LNCaP clone FGC (cell line): Measurements from ENCODE around the gene TMPRSS9.
"Not testable (repeated sequence)": the region's sequence is repeated elsewhere in the genome, so short reads cannot be mapped to it uniquely, and the experiment has no call there.

ENCODE experiments used
- DNase-seq: peaks from one replicate; pipeline ENCODE4 v3.0.0-alpha.2; 2011; ENCODE audit warnings: low read depth
- H3K4me3 ChIP-seq: 2 replicates; pipeline ENCODE4 v1.5.1; 2011; ENCODE audit warnings: mild to moderate bottlenecking, low read depth, low read length, control low read depth
- CTCF ChIP-seq: IDR thresholded peaks from 2 replicates; pipeline ENCODE4 v1.5.1; 2012; ENCODE audit warnings: mild to moderate bottlenecking; ENCODE audit not compliant: control insufficient read depth, insufficient read depth; ENCODE audit errors: extremely low read depth

Gene TMPRSS9

DNA sequence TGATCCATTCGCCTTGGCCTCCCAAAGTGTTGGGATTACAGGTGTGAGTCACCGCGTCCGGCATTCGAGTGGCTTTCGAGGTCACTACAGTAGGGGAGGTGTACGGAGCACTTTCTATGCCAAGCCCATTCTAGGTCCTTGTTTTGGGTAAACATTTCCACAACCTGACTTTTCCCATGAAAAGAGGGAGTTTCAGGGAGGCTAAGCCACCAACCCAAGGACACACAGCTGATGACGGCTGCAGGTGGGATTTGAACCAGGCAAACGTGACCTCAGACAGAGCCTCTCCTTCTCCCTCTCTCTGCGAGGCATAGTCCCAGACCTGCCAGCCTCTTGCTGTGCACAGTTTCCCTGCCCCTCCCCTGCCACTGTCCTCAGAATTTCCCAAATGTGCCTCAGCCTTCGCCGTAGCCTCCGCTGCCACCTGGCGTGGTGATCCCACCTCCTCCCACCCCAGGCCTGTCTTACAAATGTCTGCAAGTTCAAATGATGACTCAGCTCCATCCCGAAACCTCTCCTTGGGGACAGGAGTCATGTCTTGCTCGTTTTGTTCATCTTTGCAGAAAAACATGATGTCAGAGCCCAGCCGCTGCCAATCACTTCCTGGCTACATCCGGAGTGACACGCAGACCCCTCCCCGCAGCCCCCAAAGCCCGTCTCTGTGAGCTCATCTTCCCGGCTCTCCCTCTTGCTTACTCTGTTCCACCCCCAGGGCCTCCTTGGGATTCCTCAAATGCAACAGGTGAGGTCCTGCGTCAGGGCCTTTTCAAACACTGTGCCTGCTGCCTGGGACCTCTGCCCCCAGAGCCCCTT is 109.2 kb downstream of the TMPRSS9 start:
- DNase-seq: no peak
- no peak overlapping the region for H3K4me3 ChIP-seq
- no peak for TF ChIP-seq CTCF

GRCh38 chr19:2469915-2470200 is 109.8 kb downstream of the TMPRSS9 start:
- DNase-seq, H3K4me3 ChIP-seq: not testable (repeated sequence)

DNA sequence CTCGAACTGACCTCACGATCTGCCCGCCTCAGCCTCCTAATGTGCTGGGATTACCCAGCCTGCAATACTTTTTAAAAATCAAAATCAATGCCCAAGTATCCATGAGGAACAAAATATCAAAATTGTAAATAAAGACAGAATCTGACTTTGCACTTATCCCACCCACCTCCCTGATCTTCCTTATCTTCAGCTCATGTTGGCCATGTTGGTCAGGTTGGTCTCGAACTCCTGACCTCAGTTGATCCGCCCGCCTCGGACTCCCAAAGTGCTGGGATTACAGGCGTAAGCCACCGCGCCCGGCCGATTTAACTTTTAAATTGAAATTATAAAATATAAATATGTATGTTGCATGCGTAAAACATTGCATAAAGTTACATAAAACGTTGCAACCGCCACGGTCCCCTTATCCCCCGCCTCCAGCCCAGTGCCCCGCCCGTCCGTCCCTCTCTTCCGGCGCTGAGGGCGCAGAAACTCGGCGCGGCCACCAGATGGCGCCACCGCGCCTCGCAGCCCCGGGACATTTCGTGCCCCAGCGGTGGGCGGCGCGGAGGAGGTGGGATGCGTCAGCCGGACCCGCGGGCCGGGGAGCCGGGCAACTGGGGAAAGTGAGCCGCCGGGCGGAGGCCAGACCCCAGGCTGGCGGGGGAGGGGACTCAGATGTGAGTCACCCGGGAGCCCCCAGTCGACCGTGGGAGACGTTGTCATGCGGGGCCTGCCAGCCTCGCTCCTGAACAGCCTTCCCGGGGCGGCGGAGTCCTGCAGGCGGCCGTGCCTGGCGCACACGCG is 114.4 kb downstream of the TMPRSS9 start:
- peak overlapping the region; percentile 26; the same call in 1 of the 2 replicates for H3K4me3 ChIP-seq
- peak; percentile 98 for TF ChIP-seq CTCF
- no peak for DNase-seq

- peak overlapping the region; percentile 90 for H3K4me3 ChIP-seq
- TF ChIP-seq CTCF: no peak
- no peak for DNase-seq
These were observed 115.1 kb downstream of the TMPRSS9 start for GRCh38 chr19:2475018-2475701.
